ENCODE results near the gene PLXNA1.

DNA sequence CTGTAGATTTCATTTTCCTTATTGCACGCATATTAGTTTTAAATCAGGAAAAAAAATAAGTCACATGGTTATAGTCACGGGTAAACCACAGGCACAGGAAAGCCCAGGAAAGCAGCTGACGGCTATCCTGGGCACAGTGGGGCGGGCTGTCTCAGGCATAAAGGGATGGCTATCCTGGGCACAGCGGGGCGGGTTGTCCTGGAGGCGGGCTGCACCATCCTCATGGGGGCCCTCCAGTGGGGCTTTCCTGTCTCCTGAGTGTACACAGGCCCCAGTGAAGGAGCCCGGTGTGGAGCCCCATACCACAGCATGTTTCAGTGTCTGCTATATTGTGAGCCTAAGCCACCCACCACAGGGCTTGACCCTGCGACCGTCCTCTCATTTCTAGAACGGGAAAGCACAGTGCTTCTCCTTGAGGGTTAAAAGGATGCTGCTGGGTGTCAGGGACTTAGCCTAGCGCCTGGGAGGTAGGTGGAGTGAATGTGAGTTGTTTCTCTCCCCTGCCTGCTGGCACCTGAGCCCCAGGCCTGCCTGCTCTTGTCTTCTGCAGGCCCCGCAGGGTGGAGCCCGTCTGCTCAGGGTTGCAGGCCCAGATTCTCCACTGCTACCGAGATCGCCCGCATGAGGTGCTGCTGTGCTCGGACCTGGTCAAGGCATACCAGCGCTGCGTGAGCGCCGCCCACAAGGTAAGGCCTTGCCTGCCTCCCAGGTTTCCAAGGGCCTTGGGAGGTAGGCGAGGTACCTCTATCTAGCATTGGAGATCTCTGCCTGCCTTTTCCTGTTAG is 25.9 kb upstream of the PLXNA1 start:
- TF ChIP-seq SIN3A (IDR thresholded peaks at IDR 0.05; ENCODE audit: borderline replicate concordance, insufficient read depth, low read depth, low read length) (no peak), POLR2AphosphoS5 (IDR thresholded peaks at IDR 0.05; ENCODE audit: low read depth, low read length) (no peak)
- TF ChIP-seq, protein P1, sequence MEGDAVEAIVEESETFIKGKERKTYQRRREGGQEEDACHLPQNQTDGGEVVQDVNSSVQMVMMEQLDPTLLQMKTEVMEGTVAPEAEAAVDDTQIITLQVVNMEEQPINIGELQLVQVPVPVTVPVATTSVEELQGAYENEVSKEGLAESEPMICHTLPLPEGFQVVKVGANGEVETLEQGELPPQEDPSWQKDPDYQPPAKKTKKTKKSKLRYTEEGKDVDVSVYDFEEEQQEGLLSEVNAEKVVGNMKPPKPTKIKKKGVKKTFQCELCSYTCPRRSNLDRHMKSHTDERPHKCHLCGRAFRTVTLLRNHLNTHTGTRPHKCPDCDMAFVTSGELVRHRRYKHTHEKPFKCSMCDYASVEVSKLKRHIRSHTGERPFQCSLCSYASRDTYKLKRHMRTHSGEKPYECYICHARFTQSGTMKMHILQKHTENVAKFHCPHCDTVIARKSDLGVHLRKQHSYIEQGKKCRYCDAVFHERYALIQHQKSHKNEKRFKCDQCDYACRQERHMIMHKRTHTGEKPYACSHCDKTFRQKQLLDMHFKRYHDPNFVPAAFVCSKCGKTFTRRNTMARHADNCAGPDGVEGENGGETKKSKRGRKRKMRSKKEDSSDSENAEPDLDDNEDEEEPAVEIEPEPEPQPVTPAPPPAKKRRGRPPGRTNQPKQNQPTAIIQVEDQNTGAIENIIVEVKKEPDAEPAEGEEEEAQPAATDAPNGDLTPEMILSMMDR (IDR thresholded peaks at IDR 0.05): no peak
- TF ChIP-seq, protein P2, sequence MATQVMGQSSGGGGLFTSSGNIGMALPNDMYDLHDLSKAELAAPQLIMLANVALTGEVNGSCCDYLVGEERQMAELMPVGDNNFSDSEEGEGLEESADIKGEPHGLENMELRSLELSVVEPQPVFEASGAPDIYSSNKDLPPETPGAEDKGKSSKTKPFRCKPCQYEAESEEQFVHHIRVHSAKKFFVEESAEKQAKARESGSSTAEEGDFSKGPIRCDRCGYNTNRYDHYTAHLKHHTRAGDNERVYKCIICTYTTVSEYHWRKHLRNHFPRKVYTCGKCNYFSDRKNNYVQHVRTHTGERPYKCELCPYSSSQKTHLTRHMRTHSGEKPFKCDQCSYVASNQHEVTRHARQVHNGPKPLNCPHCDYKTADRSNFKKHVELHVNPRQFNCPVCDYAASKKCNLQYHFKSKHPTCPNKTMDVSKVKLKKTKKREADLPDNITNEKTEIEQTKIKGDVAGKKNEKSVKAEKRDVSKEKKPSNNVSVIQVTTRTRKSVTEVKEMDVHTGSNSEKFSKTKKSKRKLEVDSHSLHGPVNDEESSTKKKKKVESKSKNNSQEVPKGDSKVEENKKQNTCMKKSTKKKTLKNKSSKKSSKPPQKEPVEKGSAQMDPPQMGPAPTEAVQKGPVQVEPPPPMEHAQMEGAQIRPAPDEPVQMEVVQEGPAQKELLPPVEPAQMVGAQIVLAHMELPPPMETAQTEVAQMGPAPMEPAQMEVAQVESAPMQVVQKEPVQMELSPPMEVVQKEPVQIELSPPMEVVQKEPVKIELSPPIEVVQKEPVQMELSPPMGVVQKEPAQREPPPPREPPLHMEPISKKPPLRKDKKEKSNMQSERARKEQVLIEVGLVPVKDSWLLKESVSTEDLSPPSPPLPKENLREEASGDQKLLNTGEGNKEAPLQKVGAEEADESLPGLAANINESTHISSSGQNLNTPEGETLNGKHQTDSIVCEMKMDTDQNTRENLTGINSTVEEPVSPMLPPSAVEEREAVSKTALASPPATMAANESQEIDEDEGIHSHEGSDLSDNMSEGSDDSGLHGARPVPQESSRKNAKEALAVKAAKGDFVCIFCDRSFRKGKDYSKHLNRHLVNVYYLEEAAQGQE (IDR thresholded peaks at IDR 0.05; ENCODE audit: insufficient read depth in 1 of 2, low read depth in 2 of 2, low read length in 1 of 2): no peak

Data from Panc1 (cell line).